Measurements from ENCODE around the gene TMEM117. TPM values are rescaled to one million over a fixed set of nuclear protein-coding genes. Genes with fewer than 3 reads are reported as not detected.
A peak's percentile ranks its signal among the peaks of the same experiment; 100 is the strongest.

The TMEM117 gene
- total RNA-seq, 1 donor from 2014 or later, result 0.82 TPM

- Mint-ChIP-seq H3K4me1 (no peaks in the 10 kb centered on the region), H3K27ac (no peak overlapping the region), H3K36me3 (ENCODE audit: low read depth) (no peaks in the 10 kb centered on the region), H3K27me3 (no peaks in the 10 kb centered on the region), H3K9me3 (no peaks in the 10 kb centered on the region), H3K4me3 (no peak overlapping the region)
- intact Hi-C loops (cut with micrococcal nuclease), result no loop called here
- no peak for DNase-seq
These were observed 47.4 kb downstream of the TMEM117 start for GRCh38 chr12:43883311-43883710.

- Mint-ChIP-seq H3K4me3 (no peak overlapping the region), H3K27me3 (no peaks in the 10 kb centered on the region)
- no peak for DNase-seq
These were observed 47.9 kb downstream of the TMEM117 start for GRCh38 chr12:43883748-43884147.

GRCh38 chr12:43884683-43885410 is 49.0 kb downstream of the TMEM117 start:
- intact Hi-C loops (cut with micrococcal nuclease), result no loop called here
- Mint-ChIP-seq H3K4me1 (no peaks in the 10 kb centered on the region), H3K4me3 (no peak overlapping the region), H3K36me3 (ENCODE audit: low read depth) (no peaks in the 10 kb centered on the region), H3K27me3 (no peaks in the 10 kb centered on the region), H3K9me3 (no peaks in the 10 kb centered on the region), H3K27ac (no peak overlapping the region)
- DNase-seq, result no peak

More at GRCh38 chr12:43883748-43884147, 47.9 kb downstream of the TMEM117 start:
- Mint-ChIP-seq H3K36me3 (ENCODE audit: low read depth) (no peaks in the 10 kb centered on the region), H3K4me1 (no peaks in the 10 kb centered on the region), H3K9me3 (no peaks in the 10 kb centered on the region), H3K27ac (no peak overlapping the region)
- intact Hi-C loops (cut with micrococcal nuclease), result no loop called here

DNA sequence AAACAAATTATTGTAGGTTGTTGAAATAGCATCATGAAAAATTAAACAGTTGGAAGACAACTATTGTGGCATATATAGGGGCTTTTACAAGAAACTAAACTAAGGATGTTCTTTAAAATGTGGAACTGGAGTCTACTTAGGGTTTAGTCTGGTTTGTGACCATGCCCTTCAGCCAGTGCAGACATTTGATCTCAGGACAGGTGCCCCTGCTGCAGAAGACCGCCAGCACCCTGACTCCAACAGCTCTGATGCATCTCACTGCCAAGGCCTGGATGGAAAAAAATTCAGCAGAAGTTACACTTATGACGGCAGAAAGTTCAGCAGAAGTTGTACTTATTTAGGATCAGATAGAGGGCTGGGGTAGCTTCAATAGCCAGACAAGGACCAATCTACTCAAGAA is 51.5 kb downstream of the TMEM117 start:
- intact Hi-C loops (cut with micrococcal nuclease), result no loop called here
- DNase-seq, result no peak
- Mint-ChIP-seq H3K27ac (no peak overlapping the region), H3K4me1 (no peaks in the 10 kb centered on the region), H3K27me3 (no peaks in the 10 kb centered on the region), H3K9me3 (no peaks in the 10 kb centered on the region), H3K36me3 (ENCODE audit: low read depth) (no peaks in the 10 kb centered on the region), H3K4me3 (no peak overlapping the region)

DNA sequence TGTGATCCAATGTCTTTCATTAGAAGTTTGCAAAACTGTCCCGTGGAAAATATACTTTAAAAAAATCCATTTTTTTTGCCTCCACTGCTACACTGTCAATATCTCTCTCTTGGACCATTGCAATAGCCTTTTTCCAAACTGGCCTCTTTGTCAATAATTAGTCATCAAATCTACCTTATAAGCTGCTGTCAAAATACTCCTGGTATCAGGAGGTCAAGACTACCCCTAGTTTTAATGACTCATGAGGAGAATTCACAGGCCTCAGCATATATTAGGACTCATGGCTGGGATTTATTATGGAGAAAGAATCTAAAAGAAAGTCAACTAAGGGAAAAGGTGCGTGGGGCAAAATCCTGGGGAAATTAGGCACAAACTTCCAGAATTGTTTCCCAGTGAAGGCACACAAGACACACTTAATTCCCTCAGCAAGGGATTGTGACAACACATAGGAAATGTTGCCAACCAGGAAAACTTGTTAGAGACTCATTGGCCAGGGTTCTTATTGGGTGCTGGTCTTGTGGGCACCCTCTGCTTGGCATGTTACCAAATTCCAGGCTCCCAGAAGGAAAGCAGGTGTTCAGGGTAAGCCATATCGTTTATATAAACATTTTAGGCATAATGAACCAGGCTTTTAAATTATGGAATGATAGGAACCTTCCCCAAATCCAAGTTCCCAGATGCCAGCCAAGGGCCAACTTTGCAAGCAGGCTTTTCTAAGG is 56.1 kb downstream of the TMEM117 start:
- no peak for DNase-seq
- Mint-ChIP-seq H3K27ac (no peak overlapping the region), H3K36me3 (ENCODE audit: low read depth) (no peaks in the 10 kb centered on the region), H3K27me3 (no peaks in the 10 kb centered on the region), H3K4me3 (no peak overlapping the region), H3K9me3 (no peaks in the 10 kb centered on the region), H3K4me1 (no peaks in the 10 kb centered on the region)
- intact Hi-C loops (cut with micrococcal nuclease), result no loop called here

GRCh38 chr12:43893670-43894069 is 57.8 kb downstream of the TMEM117 start:
- intact Hi-C loops (cut with micrococcal nuclease), result no loop called here
- Mint-ChIP-seq H3K27me3 (no peaks in the 10 kb centered on the region), H3K27ac (no peak overlapping the region), H3K9me3 (no peaks in the 10 kb centered on the region), H3K36me3 (ENCODE audit: low read depth) (no peaks in the 10 kb centered on the region), H3K4me3 (no peak overlapping the region), H3K4me1 (no peaks in the 10 kb centered on the region)
- DNase-seq, result peak; percentile 27

- no peaks in the 10 kb centered on the region for H3K4me1 Mint-ChIP-seq
- DNase-seq, result no peak
- H3K4me3 Mint-ChIP-seq, result no peak overlapping the region
- no peaks in the 10 kb centered on the region for H3K9me3 Mint-ChIP-seq
- no peaks in the 10 kb centered on the region for H3K36me3 Mint-ChIP-seq (ENCODE audit: low read depth)
- intact Hi-C loops (cut with micrococcal nuclease), result no loop called here
- no peak overlapping the region for H3K27ac Mint-ChIP-seq
- H3K27me3 Mint-ChIP-seq, result no peaks in the 10 kb centered on the region
These were observed 59.8 kb downstream of the TMEM117 start for GRCh38 chr12:43895580-43896206.

DNA sequence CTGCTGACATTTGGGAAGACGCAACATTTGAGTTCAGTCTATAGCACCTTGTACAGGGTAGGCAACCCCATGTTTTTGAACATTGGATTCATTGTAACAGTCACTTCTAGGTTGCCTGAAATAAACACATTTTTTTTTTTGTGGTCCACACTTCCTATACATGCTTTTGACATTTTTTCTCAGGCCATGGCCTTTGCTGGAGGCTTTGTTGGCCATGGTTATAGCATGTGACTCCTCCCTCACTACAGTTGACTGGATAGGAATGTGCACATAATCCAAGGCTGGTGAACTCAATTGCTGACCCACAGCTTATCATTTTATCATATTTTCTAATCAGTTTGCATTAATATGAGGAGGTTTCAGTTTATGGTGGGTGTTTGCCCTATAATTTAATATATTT is 60.6 kb downstream of the TMEM117 start:
- H3K36me3 Mint-ChIP-seq (ENCODE audit: low read depth), result no peaks in the 10 kb centered on the region
- no peaks in the 10 kb centered on the region for H3K27me3 Mint-ChIP-seq
- DNase-seq, result no peak
- H3K9me3 Mint-ChIP-seq, result no peaks in the 10 kb centered on the region
- H3K4me3 Mint-ChIP-seq, result no peak overlapping the region
- no peak overlapping the region for H3K27ac Mint-ChIP-seq
- intact Hi-C loops (cut with micrococcal nuclease), result no loop called here
- H3K4me1 Mint-ChIP-seq, result no peaks in the 10 kb centered on the region

DNA sequence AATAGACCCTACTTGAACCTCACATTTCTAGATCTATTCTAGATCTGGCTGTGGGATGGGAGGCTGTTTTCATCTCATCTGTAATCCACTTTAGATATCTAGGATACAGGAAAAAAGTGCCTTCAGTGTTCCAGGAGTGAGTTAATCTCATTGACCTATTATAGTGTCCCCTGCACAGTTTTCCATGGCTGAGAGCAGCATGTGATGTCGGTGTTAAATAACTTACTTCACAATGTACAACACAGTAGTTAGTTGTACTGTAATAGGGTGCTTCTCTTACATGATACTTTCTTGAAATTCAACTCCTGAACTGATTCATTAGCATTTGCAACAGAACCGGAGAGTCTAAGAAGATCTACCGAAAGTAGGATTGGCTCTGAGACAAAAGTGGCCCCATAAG is 62.6 kb downstream of the TMEM117 start:
- no peaks in the 10 kb centered on the region for H3K36me3 Mint-ChIP-seq (ENCODE audit: low read depth)
- intact Hi-C loops (cut with micrococcal nuclease), result no loop called here
- peaks cover 2% of the 10 kb centered on the region for H3K27me3 Mint-ChIP-seq
- H3K4me1 Mint-ChIP-seq, result no peaks in the 10 kb centered on the region
- H3K4me3 Mint-ChIP-seq, result no peak overlapping the region
- H3K9me3 Mint-ChIP-seq, result no peaks in the 10 kb centered on the region
- DNase-seq, result peak; percentile 26
- H3K27ac Mint-ChIP-seq, result no peak overlapping the region

DNA sequence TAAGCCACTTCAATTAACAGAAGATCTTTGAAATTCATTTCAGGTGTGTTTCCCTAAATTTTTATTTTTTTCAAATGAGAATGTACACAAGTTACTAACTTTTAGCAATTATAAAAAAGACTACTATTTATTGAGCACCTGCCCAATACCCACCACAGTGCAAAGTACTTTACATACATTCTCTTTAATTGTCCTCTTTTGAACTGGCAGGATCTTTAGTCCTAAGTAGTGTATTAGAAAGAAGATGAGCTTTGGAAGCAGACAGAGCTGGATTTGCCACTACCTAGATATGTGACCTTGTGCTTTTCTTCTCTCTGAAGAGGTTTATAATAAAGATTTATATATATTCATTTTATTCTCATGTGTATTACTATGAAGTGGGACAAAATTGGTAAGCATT is 63.7 kb downstream of the TMEM117 start:
- Mint-ChIP-seq H3K9me3 (no peaks in the 10 kb centered on the region), H3K36me3 (ENCODE audit: low read depth) (no peaks in the 10 kb centered on the region), H3K4me3 (no peak overlapping the region), H3K4me1 (no peaks in the 10 kb centered on the region), H3K27ac (no peak overlapping the region), H3K27me3 (peaks cover 2% of the 10 kb centered on the region)
- intact Hi-C loops (cut with micrococcal nuclease), result no loop called here
- no peak for DNase-seq

DNA sequence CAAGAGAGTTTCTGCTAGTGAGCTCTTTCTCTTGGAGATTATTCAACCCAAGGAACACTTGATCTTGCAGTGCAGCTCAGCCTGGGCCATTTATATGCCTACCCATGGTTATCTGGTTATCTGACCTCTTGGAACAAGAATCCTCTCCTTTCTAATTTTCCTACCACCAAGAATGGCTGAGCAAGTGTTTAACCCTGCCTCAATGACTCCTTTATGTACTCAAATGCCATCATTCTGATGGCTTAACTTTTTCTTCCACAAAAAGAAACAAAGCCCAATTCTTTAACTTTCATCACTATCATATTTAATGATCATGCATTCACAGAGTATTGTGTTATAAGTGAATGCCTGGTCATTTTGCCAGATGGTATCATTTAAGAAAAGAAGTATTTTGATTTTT is 67.8 kb downstream of the TMEM117 start:
- H3K4me3 Mint-ChIP-seq, result no peak overlapping the region
- H3K36me3 Mint-ChIP-seq (ENCODE audit: low read depth), result no peaks in the 10 kb centered on the region
- H3K9me3 Mint-ChIP-seq, result no peaks in the 10 kb centered on the region
- intact Hi-C loops (cut with micrococcal nuclease), result no loop called here
- peaks cover 2% of the 10 kb centered on the region for H3K27me3 Mint-ChIP-seq
- no peak overlapping the region for H3K27ac Mint-ChIP-seq
- no peaks in the 10 kb centered on the region for H3K4me1 Mint-ChIP-seq
- no peak for DNase-seq

DNA sequence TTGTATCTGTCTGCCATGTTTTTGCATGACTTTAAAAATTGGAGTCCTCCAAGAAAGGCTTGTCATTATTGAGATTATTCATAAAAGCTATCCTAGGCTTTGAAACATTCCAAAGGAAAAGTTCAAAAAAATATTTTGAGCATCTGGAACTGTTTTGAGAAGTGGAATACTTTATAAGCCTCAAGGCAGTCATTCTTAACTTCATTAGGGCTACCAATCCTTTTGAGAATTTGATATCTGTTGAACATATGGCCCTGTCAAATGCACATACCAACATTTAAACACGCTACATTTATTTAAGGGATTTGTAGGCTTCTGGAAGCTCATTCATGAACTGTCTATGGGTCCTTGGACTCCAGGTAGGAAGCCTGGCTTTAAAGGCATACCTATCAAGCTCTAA is 77.0 kb downstream of the TMEM117 start:
- no peak overlapping the region for H3K4me3 Mint-ChIP-seq
- H3K27me3 Mint-ChIP-seq, result no peaks in the 10 kb centered on the region
- H3K36me3 Mint-ChIP-seq (ENCODE audit: low read depth), result no peaks in the 10 kb centered on the region
- H3K9me3 Mint-ChIP-seq, result no peaks in the 10 kb centered on the region
- H3K27ac Mint-ChIP-seq, result no peak overlapping the region
- intact Hi-C loops (cut with micrococcal nuclease), result no loop called here
- no peaks in the 10 kb centered on the region for H3K4me1 Mint-ChIP-seq
- no peak for DNase-seq

DNA sequence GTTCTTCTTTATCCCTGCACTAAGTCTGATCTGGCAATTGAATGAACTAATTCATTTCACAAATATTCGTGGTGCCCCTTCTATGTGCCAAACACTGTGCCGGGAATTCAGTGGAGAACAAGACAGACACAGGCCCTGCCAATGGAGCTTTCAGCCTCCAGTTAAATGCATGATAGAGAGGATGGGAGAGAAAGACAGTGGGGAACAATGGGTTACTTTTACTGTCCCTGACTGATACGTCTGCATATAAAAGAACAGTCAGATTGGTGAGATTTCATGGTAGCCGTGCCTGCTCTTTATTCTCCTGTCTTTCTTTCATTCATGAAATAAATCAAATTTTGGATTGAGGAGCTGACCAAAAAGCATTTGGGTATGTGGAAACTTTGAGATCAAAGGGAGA is 78.5 kb downstream of the TMEM117 start:
- Mint-ChIP-seq H3K9me3 (no peaks in the 10 kb centered on the region), H3K4me1 (no peaks in the 10 kb centered on the region), H3K4me3 (no peak overlapping the region), H3K36me3 (ENCODE audit: low read depth) (no peaks in the 10 kb centered on the region), H3K27me3 (no peaks in the 10 kb centered on the region), H3K27ac (no peak overlapping the region)
- intact Hi-C loops (cut with micrococcal nuclease), result no loop called here
- no peak for DNase-seq

DNA sequence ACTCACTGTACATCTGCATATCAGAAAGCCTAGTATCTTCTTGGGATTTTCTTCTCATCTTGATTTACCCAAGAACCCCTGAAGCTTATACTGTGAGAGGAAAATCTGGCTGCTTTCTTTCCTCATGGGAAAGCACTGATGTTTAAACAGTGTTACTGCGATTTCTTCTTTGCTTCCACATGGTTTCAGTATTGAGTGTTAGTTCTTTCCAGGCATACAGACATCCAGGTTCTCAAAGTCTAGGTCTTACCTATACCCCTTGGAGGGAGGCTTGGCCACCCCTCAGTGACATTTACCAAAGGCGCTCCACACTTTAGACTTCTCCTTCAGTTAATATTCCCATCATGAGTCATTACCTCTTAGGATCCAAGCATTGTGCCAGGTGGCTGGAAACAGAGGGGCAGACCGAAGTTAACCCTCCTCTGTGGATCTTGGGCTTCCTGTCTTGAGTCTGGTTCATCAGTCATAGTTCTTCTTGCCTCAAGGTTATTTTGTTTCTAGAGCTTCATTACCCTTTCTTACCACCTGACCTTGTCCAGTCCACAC is 79.1 kb downstream of the TMEM117 start:
- H3K27ac Mint-ChIP-seq, result no peak overlapping the region
- H3K4me3 Mint-ChIP-seq, result no peak overlapping the region
- no peak for DNase-seq
- no peaks in the 10 kb centered on the region for H3K9me3 Mint-ChIP-seq
- H3K27me3 Mint-ChIP-seq, result no peaks in the 10 kb centered on the region
- no peaks in the 10 kb centered on the region for H3K36me3 Mint-ChIP-seq (ENCODE audit: low read depth)
- H3K4me1 Mint-ChIP-seq, result no peaks in the 10 kb centered on the region
- intact Hi-C loops (cut with micrococcal nuclease), result no loop called here

Data from activated CD4-positive, alpha-beta T cell treated with anti-CD3 and anti-CD28 coated beads, Interleukin-2, amount 10 ng/mL, durations not matched to agents 24 days and 14 days (primary cell).